ENCODE measurements around the gene ANAPC10.

DNA sequence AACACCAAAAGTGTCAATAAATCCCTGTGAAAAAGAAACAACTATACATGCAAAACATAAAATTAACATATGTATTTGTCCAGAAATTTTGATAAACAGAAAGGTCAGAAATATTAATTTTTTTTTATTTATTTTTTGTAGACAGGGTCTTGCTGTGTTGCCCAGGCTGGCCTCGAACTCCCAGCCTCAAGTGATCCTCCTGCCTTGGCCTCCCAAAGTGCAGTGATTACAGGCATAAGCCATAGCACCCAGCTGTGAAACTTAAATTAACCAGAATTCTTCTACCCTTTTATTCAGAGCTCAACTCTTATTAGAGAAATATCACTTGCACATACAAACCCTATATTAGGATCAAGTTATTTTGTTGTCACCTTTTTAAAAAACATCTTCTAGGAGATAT lies 16.2 kb downstream of the ANAPC10 start:
- TF ChIP-seq EZH2 (IDR thresholded peaks at IDR 0.05; ENCODE audit: insufficient read depth, poor library complexity, severe bottlenecking) (no peak), EZH2phosphoT487 (IDR thresholded peaks at IDR 0.05; ENCODE audit: insufficient read depth, low read depth) (no peak)

Measured in GM23248 (cell line).